ENCODE measurements around the gene PDC.

DNA sequence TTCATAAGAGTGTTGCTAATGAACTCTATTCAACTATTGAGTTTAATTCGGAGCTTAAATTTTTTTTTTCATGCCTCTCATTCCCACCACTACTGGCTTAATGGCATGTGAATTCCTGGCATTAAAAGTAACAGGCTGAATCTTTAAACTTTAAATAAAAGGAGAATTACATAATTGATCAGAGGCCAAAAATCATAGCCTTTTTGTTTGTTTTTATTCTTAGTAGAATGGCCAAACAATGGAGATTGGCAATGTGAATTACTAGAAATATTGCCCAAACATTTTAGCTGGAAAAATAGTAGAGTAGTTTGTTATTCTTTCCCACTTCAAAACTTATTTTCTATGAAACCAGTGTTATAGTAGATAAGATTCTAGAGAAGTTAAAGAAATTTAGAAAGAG lies 25.1 kb upstream of the PDC start:
- TF ChIP-seq, protein P1, sequence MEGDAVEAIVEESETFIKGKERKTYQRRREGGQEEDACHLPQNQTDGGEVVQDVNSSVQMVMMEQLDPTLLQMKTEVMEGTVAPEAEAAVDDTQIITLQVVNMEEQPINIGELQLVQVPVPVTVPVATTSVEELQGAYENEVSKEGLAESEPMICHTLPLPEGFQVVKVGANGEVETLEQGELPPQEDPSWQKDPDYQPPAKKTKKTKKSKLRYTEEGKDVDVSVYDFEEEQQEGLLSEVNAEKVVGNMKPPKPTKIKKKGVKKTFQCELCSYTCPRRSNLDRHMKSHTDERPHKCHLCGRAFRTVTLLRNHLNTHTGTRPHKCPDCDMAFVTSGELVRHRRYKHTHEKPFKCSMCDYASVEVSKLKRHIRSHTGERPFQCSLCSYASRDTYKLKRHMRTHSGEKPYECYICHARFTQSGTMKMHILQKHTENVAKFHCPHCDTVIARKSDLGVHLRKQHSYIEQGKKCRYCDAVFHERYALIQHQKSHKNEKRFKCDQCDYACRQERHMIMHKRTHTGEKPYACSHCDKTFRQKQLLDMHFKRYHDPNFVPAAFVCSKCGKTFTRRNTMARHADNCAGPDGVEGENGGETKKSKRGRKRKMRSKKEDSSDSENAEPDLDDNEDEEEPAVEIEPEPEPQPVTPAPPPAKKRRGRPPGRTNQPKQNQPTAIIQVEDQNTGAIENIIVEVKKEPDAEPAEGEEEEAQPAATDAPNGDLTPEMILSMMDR (IDR thresholded peaks at IDR 0.05) = no peak
- TF ChIP-seq, protein P2, sequence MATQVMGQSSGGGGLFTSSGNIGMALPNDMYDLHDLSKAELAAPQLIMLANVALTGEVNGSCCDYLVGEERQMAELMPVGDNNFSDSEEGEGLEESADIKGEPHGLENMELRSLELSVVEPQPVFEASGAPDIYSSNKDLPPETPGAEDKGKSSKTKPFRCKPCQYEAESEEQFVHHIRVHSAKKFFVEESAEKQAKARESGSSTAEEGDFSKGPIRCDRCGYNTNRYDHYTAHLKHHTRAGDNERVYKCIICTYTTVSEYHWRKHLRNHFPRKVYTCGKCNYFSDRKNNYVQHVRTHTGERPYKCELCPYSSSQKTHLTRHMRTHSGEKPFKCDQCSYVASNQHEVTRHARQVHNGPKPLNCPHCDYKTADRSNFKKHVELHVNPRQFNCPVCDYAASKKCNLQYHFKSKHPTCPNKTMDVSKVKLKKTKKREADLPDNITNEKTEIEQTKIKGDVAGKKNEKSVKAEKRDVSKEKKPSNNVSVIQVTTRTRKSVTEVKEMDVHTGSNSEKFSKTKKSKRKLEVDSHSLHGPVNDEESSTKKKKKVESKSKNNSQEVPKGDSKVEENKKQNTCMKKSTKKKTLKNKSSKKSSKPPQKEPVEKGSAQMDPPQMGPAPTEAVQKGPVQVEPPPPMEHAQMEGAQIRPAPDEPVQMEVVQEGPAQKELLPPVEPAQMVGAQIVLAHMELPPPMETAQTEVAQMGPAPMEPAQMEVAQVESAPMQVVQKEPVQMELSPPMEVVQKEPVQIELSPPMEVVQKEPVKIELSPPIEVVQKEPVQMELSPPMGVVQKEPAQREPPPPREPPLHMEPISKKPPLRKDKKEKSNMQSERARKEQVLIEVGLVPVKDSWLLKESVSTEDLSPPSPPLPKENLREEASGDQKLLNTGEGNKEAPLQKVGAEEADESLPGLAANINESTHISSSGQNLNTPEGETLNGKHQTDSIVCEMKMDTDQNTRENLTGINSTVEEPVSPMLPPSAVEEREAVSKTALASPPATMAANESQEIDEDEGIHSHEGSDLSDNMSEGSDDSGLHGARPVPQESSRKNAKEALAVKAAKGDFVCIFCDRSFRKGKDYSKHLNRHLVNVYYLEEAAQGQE (IDR thresholded peaks at IDR 0.05; ENCODE audit: insufficient read depth in 1 of 2, low read depth in 2 of 2, low read length in 1 of 2) = no peak
- TF ChIP-seq SIN3A (IDR thresholded peaks at IDR 0.05; ENCODE audit: borderline replicate concordance, insufficient read depth, low read depth, low read length) (no peak), POLR2AphosphoS5 (IDR thresholded peaks at IDR 0.05; ENCODE audit: low read depth, low read length) (no peak), TCF7L2 (IDR thresholded peaks at IDR 0.05; ENCODE audit: low read depth, low read length) (no peak)

Measured in Panc1 (cell line).